ENCODE results near the gene MBP. TPM values are rescaled to one million over a fixed set of nuclear protein-coding genes. Genes with fewer than 3 reads are reported as not detected.
A peak's percentile ranks its signal among the peaks of the same experiment; 100 is the strongest.

The MBP gene
- total RNA-seq, 2 donors from 2014 or later: 41.6 to 42.1 TPM

- intact Hi-C loops (cut with DNase I): no loop called here
- peak; percentile 92 for DNase-seq (ENCODE audit: low spot score)
Measured at GRCh38 chr18:76932026-76932819, 200.4 kb downstream of the MBP start.

DNA sequence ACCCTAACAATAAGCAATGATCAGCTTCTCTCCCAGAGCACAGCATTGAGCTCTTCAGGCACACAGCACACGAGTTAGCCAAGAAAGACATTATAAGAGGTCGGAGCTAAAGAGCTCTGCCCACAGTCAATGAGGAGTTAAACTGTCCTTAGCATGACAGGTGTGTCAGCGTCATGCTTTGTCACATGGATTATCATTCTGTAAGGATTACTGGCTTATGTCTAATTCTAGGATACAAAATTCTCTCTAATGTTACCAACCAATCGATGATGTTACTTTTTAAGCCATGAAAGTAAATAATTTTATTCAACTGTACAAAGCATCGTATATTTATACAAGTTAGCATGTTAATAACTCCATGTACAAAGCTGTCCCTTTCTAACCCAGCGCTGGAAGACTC, 201.4 kb downstream of the MBP start:
- DNase-seq (ENCODE audit: low spot score): no peak
- intact Hi-C loops (cut with DNase I): no loop called here

Other genes with a start within 250 kb of the MBP start
- under 1 TPM; under 0.01 to 0.05 TPM for gene GALR1, start 117.1 kb upstream of the MBP start, total RNA-seq

Data from posterior vena cava (tissue), 2 donors.